CD14-positive monocyte (primary cell): ENCODE results near the gene MYO1D. TPM values are rescaled to one million over a fixed set of nuclear protein-coding genes. Genes with fewer than 3 reads are reported as not detected.

ENCODE experiments used
- DNase-seq, 3 donors: peaks; one replicate each; pipeline ENCODE4 v3.0.0-alpha.2; 2011 to 2022
- H2AFZ ChIP-seq: 2 replicates; pipeline ENCODE4 v1.6.0; 2012; ENCODE audit warnings: mild to moderate bottlenecking, low read depth, low read length, inconsistent platforms; ENCODE audit not compliant: insufficient read depth, poor library complexity, severe bottlenecking
- H3K27ac ChIP-seq, 2 donors: 1 replicate in 1 of 2; 2 replicates in 1 of 2; pipeline ENCODE4 v1.5.1; 2012 to 2013; ENCODE audit warnings: low read length in 2 of 2, control low read depth in 1 of 2, inconsistent platforms in 1 of 2, low read depth in 1 of 2, mild to moderate bottlenecking in 1 of 2
- H3K27me3 ChIP-seq, 2 donors: one replicate each; pipeline versions ENCODE4 v1.6.0 to v1.6.1; 2011 to 2013; ENCODE audit warnings: low read length in 2 of 2; ENCODE audit not compliant: control insufficient read depth in 2 of 2, insufficient read depth in 2 of 2
- H3K36me3 ChIP-seq, 2 donors: replicated peaks in 1 of 2; 1 replicate in 1 of 2; 2 replicates in 1 of 2; pipeline versions ENCODE4 v1.5.1 to v1.6.1; 2012 to 2013; ENCODE audit warnings: low read length in 2 of 2, control low read depth in 1 of 2, inconsistent platforms in 1 of 2, mild to moderate bottlenecking in 1 of 2; ENCODE audit not compliant: insufficient read depth in 2 of 2, control insufficient read depth in 1 of 2
- H3K4me1 ChIP-seq, 2 donors: 1 replicate in 1 of 2; 2 replicates in 1 of 2; pipeline versions ENCODE4 v1.5.1 to v1.6.1; 2012 to 2013; ENCODE audit warnings: low read length in 2 of 2, control low read depth in 1 of 2, inconsistent platforms in 1 of 2, mild to moderate bottlenecking in 1 of 2, moderate library complexity in 1 of 2; ENCODE audit not compliant: insufficient read depth in 2 of 2, control insufficient read depth in 1 of 2
- H3K4me2 ChIP-seq: replicated peaks from 2 replicates; pipeline ENCODE3; 2012; ENCODE audit warnings: low read length, moderate library complexity, mild to moderate bottlenecking; ENCODE audit not compliant: poor library complexity, severe bottlenecking; ENCODE audit errors: extremely low read depth
- H3K4me3 ChIP-seq, 3 experiments: fragments of 200-600 bp in 1 of 3; sonication (generic) in 1 of 3; replicated peaks in 1 of 3; 1 replicate in 2 of 3; 2 replicates in 1 of 3; pipeline ENCODE4 v1.5.1; 2011 to 2013; ENCODE audit warnings: low read length in 3 of 3, mild to moderate bottlenecking in 3 of 3, control low read depth in 2 of 3, low read depth in 2 of 3, inconsistent platforms in 1 of 3, moderate library complexity in 1 of 3
- H3K79me2 ChIP-seq: 2 replicates; pipeline ENCODE4 v1.6.0; 2012; ENCODE audit warnings: mild to moderate bottlenecking, control low read depth, inconsistent platforms, low read length, moderate library complexity; ENCODE audit not compliant: insufficient read depth
- H3K9ac ChIP-seq: 2 replicates; pipeline ENCODE4 v1.6.0; 2017; ENCODE audit warnings: low read length, mild to moderate bottlenecking; ENCODE audit not compliant: insufficient read depth, poor library complexity, severe bottlenecking
- H3K9me3 ChIP-seq, 2 donors: replicated peaks in 1 of 2; 1 replicate in 1 of 2; 2 replicates in 1 of 2; pipeline versions ENCODE4 v1.5.1 to v1.6.1; 2012 to 2013; ENCODE audit warnings: low read length in 2 of 2, control low read depth in 1 of 2; ENCODE audit not compliant: control insufficient read depth in 1 of 2, insufficient read depth in 1 of 2
- H4K20me1 ChIP-seq: 2 replicates; pipeline ENCODE4 v1.6.0; 2012; ENCODE audit warnings: mild to moderate bottlenecking, low read length, control low read depth, moderate library complexity; ENCODE audit not compliant: insufficient read depth
- H3K27ac Mint-ChIP-seq, 7 donors: one replicate each; pipeline ENCODE4 v1.8.0; 2020; ENCODE audit warnings: mild to moderate bottlenecking in 7 of 7, mixed read lengths in 7 of 7, moderate library complexity in 6 of 7, inconsistent platforms in 2 of 7
- H3K27me3 Mint-ChIP-seq, 3 donors: one replicate each; pipeline ENCODE4 v1.8.0; 2021 to 2022; ENCODE audit warnings: low read depth in 3 of 3, mild to moderate bottlenecking in 3 of 3, mixed read lengths in 3 of 3, moderate library complexity in 3 of 3, inconsistent platforms in 1 of 3
- H3K36me3 Mint-ChIP-seq, 2 donors: one replicate each; pipeline ENCODE4 v1.8.0; 2020; ENCODE audit warnings: mixed read lengths in 2 of 2, inconsistent platforms in 1 of 2, mild to moderate bottlenecking in 1 of 2
- H3K4me1 Mint-ChIP-seq: one replicate; pipeline ENCODE4 v1.8.0; 2020; ENCODE audit warnings: mild to moderate bottlenecking, mixed read lengths
- H3K4me3 Mint-ChIP-seq, 2 donors: one replicate each; pipeline ENCODE4 v1.8.0; 2020; ENCODE audit warnings: mild to moderate bottlenecking in 2 of 2, mixed read lengths in 2 of 2, moderate library complexity in 1 of 2
- H3K9me3 Mint-ChIP-seq, 7 donors: one replicate each; pipeline ENCODE4 v1.8.0; 2020 to 2022; ENCODE audit warnings: mixed read lengths in 7 of 7, mild to moderate bottlenecking in 6 of 7, moderate library complexity in 6 of 7, inconsistent platforms in 2 of 7
- WGBS: methylation state at CpG from one replicate; pipeline ENCODE4 v1.1.5; 2013; ENCODE audit warnings: missing lambda C conversion rate; ENCODE audit not compliant: insufficient coverage; 5-methylcytosine and 5-hydroxymethylcytosine counted together
- intact Hi-C, 2 donors: fragments of 100-400 bp; cut with micrococcal nuclease; formaldehyde crosslinking; loops; one replicate each; pipeline versions ENCODE4 v1.15.0 to v1.15.1; 2023
- polyA plus RNA-seq, 3 donors: library from polyadenylated mRNA; depleted of rRNA in 1 of 3; unstranded in 2 of 3; stranded (reverse) in 1 of 3; fragments of 300-500 nt in 2 of 3; fragments of >200 nt in 1 of 3; fragmentation: Illumina TruSeq in 2 of 3; gene quantifications; 1 replicate in 2 of 3; 2 replicates in 1 of 3; pipeline ENCODE4 v1.2.3, GENCODE V29; 2012 to 2021
- TF ChIP-seq, protein P1 (sequence below): fragments of 200-600 bp; IDR thresholded peaks from one replicate; pipeline ENCODE4 v1.8.0; 2022; ENCODE audit warnings: antibody characterized with exemption, mild to moderate bottlenecking

MYO1D gene
- polyA plus RNA-seq, 3 donors = 0.22 to 0.39 (median 0.26) TPM

DNA sequence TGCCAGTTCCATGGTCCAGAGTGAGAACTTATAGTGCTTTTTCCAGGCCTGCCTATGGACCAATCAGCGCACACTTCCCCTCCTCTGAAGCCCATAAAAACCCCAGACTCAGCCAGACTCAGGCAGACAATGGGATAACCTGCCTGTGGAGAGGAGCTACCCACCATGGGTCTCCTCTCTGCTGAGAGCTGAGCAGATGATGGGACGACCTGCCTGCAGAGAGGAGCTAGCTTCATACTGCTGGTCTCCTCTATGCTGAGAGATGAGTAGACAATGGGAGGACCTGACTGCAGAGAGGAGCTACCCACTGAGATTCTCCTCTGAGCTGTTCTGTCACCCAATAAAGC is 144.7 kb downstream of the MYO1D start:
- H2AFZ ChIP-seq = no peak overlapping the region
- 100% methylated on average over 1 of the region's 2 CpGs for WGBS
- Mint-ChIP-seq H3K4me3 (no peak overlapping the region), H3K9me3 (peaks cover 8 to 22% (median 13%) of the 10 kb centered on the region in 7 donors), H3K4me1 (no peaks in the 10 kb centered on the region), H3K27ac (no peak overlapping the region), H3K36me3 (no peaks in the 10 kb centered on the region), H3K27me3 (peaks cover 1 to 5% (median 4%) of the 10 kb centered on the region in 3 donors)
- TF ChIP-seq, protein P1, sequence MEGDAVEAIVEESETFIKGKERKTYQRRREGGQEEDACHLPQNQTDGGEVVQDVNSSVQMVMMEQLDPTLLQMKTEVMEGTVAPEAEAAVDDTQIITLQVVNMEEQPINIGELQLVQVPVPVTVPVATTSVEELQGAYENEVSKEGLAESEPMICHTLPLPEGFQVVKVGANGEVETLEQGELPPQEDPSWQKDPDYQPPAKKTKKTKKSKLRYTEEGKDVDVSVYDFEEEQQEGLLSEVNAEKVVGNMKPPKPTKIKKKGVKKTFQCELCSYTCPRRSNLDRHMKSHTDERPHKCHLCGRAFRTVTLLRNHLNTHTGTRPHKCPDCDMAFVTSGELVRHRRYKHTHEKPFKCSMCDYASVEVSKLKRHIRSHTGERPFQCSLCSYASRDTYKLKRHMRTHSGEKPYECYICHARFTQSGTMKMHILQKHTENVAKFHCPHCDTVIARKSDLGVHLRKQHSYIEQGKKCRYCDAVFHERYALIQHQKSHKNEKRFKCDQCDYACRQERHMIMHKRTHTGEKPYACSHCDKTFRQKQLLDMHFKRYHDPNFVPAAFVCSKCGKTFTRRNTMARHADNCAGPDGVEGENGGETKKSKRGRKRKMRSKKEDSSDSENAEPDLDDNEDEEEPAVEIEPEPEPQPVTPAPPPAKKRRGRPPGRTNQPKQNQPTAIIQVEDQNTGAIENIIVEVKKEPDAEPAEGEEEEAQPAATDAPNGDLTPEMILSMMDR = no peak
- H3K4me3 ChIP-seq = no peak overlapping the region
- no peaks in the 10 kb centered on the region for H3K4me1 ChIP-seq
- no peak for DNase-seq
- H3K27me3 ChIP-seq = no peaks in the 10 kb centered on the region
- H4K20me1 ChIP-seq = no peaks in the 10 kb centered on the region
- H3K4me2 ChIP-seq = no peak overlapping the region
- peaks cover 16 to 22% of the 10 kb centered on the region in 2 donors for H3K9me3 ChIP-seq
- no peak overlapping the region for H3K27ac ChIP-seq
- no peak overlapping the region for H3K9ac ChIP-seq
- intact Hi-C loops = no loop called here
- no peaks in the 10 kb centered on the region for H3K36me3 ChIP-seq
- H3K79me2 ChIP-seq = no peaks in the 10 kb centered on the region

DNA sequence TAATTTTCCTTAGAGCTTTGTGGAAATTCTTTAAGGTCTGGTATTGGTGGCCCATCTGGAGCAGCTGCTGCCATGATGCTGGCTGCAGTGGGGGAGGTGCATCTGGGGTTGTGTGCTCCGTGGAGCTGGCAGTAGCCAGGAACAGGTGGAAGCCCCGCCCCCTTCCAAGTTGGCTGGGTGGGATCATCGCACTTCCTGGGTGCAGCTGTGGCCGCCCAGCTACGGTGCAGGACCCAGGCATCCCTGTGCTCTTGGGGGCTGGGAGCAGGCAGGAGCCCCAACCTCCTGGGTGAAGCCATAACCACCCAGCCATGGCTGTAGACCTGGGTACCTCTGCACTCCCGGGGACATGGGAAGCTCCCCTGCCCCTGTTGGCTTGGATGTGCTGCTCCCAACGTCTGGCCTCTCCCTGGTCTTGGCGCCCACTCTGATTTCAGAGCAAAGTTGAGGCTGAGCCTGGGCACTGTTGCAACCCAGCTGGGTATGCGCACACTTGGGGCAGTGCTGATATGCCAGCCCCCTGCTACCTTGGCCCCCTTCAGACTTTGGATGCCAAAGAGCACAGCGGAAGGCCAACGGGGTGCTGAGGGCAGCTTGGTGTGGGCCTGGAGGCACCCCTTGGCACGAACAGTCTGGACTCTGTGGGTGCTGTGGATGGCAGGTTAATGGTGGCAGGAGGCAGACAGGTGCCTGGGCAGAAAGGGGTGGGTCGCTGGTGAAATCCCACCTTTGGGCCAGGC is 145.2 kb downstream of the MYO1D start:
- no peak overlapping the region for H3K27ac Mint-ChIP-seq
- Histone ChIP-seq H3K79me2 (no peaks in the 10 kb centered on the region), H3K9me3 (peaks cover 16 to 22% of the 10 kb centered on the region in 2 donors), H3K36me3 (no peaks in the 10 kb centered on the region), H3K4me1 (no peaks in the 10 kb centered on the region), H3K4me3 (no peak overlapping the region), H3K4me2 (no peak overlapping the region), H2AFZ (no peak overlapping the region), H4K20me1 (no peaks in the 10 kb centered on the region), H3K9ac (no peak overlapping the region), H3K27ac (no peak overlapping the region), H3K27me3 (no peaks in the 10 kb centered on the region)
- no peaks in the 10 kb centered on the region for H3K36me3 Mint-ChIP-seq
- no peak for DNase-seq
- intact Hi-C loops = no loop called here
- TF ChIP-seq, protein P1 = no peak
- no peak overlapping the region for H3K4me3 Mint-ChIP-seq
- H3K27me3 Mint-ChIP-seq = peaks cover 1 to 5% (median 4%) of the 10 kb centered on the region in 3 donors
- H3K4me1 Mint-ChIP-seq = no peaks in the 10 kb centered on the region
- H3K9me3 Mint-ChIP-seq = peaks cover 8 to 22% (median 13%) of the 10 kb centered on the region in 7 donors
- WGBS = 99% methylated on average over 12 of the region's 13 CpGs
